Measurements from ENCODE around the gene PRELP.

The PRELP gene

GRCh38 chr1:203523667-203524066 lies 48.1 kb downstream of the PRELP start:
- no peaks in the 10 kb centered on the region for H3K36me3 ChIP-seq (ENCODE audit: control insufficient read depth in 2 of 2, insufficient read depth in 1 of 2, low read length in 2 of 2)
- no peak overlapping the region for H3K4me3 ChIP-seq (ENCODE audit: low read depth, low read length)
- no peaks in the 10 kb centered on the region; the same call in 1 of the 2 replicates for H3K4me1 ChIP-seq (ENCODE audit: control insufficient read depth, insufficient read depth, low read length)
- no peaks in the 10 kb centered on the region for H3K9me3 ChIP-seq (ENCODE audit: control insufficient read depth, insufficient read depth, low read depth, low read length)
- no peak overlapping the region for H3K27ac ChIP-seq (ENCODE audit: extremely low read depth, low read depth, low read length)
- ChIA-PET POLR2A (no interaction called here), CTCF (interaction anchor here (0.6 kb wide), 1 partner anchor 68 kb away, joined by 5 read pairs; no protein-coding TSS in a partner anchor)
- no peak for TF ChIP-seq ZBTB1 (tag by site-specific recombination; IDR thresholded peaks at IDR 0.05)
- no peak for TF ChIP-seq ZNF561 (tag by site-specific recombination; IDR thresholded peaks at IDR 0.05; ENCODE audit: borderline replicate concordance)
- no peak for TF ChIP-seq ZNF292 (tag by site-specific recombination; IDR thresholded peaks at IDR 0.05; ENCODE audit: borderline replicate concordance, low read depth)
- TF ChIP-seq ZBTB20 (tag by site-specific recombination; IDR thresholded peaks at IDR 0.05), result no peak
- no peak for TF ChIP-seq ZBTB6 (tag by site-specific recombination; IDR thresholded peaks at IDR 0.05)
- TF ChIP-seq SCRT2 (tag by site-specific recombination; IDR thresholded peaks at IDR 0.05), result no peak

- Histone ChIP-seq H3K4me1 (ENCODE audit: control insufficient read depth, insufficient read depth, low read length) (no peaks in the 10 kb centered on the region; the same call in 1 of the 2 replicates), H3K36me3 (ENCODE audit: control insufficient read depth in 2 of 2, insufficient read depth in 1 of 2, low read length in 2 of 2) (no peaks in the 10 kb centered on the region), H3K9me3 (ENCODE audit: control insufficient read depth, insufficient read depth, low read depth, low read length) (no peaks in the 10 kb centered on the region), H3K4me3 (ENCODE audit: low read depth, low read length) (no peak overlapping the region), H3K27ac (ENCODE audit: extremely low read depth, low read depth, low read length) (no peak overlapping the region)
- TF ChIP-seq ZNF292 (tag by site-specific recombination; IDR thresholded peaks at IDR 0.05; ENCODE audit: borderline replicate concordance, low read depth), result no peak
- no peak for TF ChIP-seq ZNF768 (tag by site-specific recombination; IDR thresholded peaks at IDR 0.05)
- TF ChIP-seq TCF7L2 (IDR thresholded peaks at IDR 0.05; ENCODE audit: borderline replicate concordance, low read depth, low read length), result no peak
- TF ChIP-seq ZNF148 (tag by site-specific recombination; IDR thresholded peaks at IDR 0.05; ENCODE audit: borderline replicate concordance), result no peak
- ChIA-PET CTCF (interaction anchor here (0.6 to 1.1 kb wide), 3 partner anchors 13 to 164 kb away, joined by 3 to 6 read pairs (median 3); no protein-coding TSS in a partner anchor), POLR2A (no interaction called here)
Observed at GRCh38 chr1:203524152-203524551, 48.5 kb downstream of the PRELP start.

- POLR2A ChIA-PET, result interaction anchor here (0.5 kb wide), 1 partner anchor 59 kb away, joined by 3 read pairs; no protein-coding TSS in a partner anchor
- Histone ChIP-seq H3K36me3 (ENCODE audit: control insufficient read depth in 2 of 2, insufficient read depth in 1 of 2, low read length in 2 of 2) (no peaks in the 10 kb centered on the region), H3K27ac (ENCODE audit: extremely low read depth, low read depth, low read length) (no peak overlapping the region), H3K4me3 (ENCODE audit: low read depth, low read length) (no peak overlapping the region), H3K4me1 (ENCODE audit: control insufficient read depth, insufficient read depth, low read length) (no peaks in the 10 kb centered on the region; the same call in 1 of the 2 replicates), H3K9me3 (ENCODE audit: control insufficient read depth, insufficient read depth, low read depth, low read length) (no peaks in the 10 kb centered on the region)
- CTCF ChIA-PET, result interaction anchor here (0.6 to 1.1 kb wide), 3 partner anchors 12 to 164 kb away, joined by 3 to 6 read pairs (median 4); no protein-coding TSS in a partner anchor
- TF ChIP-seq EGR2 (tag by site-specific recombination; IDR thresholded peaks at IDR 0.05; ENCODE audit: low read depth) (0 out of 2 replicates have a peak, but pooled peaks have one; percentile 27), ZNF701 (tag by site-specific recombination; IDR thresholded peaks at IDR 0.05) (no peak), PRDM10 (tag by site-specific recombination; IDR thresholded peaks at IDR 0.05) (0 out of 2 replicates have a peak, but pooled peaks have one; percentile 19), ZFHX2 (tag by site-specific recombination; conservative IDR thresholded peaks at IDR 0.05) (peak; percentile 53)
Observed at GRCh38 chr1:203524824-203525223, 49.2 kb downstream of the PRELP start.
